GM18951 (cell line): ENCODE results near the gene FETUB.
"Not testable (repeated sequence)": the region's sequence is repeated elsewhere in the genome, so short reads cannot be mapped to it uniquely, and the experiment has no call there.

Source experiments
- POLR2A ChIP-seq: IDR thresholded peaks from 4 replicates; pipeline ENCODE4 v1.6.1; 2011; ENCODE audit warnings: mild to moderate bottlenecking; ENCODE audit not compliant: insufficient read length, insufficient read depth; ENCODE audit errors: extremely low read depth
- in situ Hi-C: fragments of 300-500 bp; cut with MboI; formaldehyde crosslinking; loops from one replicate; pipeline ENCODE4 v1.12.0; 2022; ENCODE audit warnings: low sequenced_read_pairs, mixed read lengths, inconsistent platforms; ENCODE audit not compliant: unreplicated experiment

Gene FETUB

DNA sequence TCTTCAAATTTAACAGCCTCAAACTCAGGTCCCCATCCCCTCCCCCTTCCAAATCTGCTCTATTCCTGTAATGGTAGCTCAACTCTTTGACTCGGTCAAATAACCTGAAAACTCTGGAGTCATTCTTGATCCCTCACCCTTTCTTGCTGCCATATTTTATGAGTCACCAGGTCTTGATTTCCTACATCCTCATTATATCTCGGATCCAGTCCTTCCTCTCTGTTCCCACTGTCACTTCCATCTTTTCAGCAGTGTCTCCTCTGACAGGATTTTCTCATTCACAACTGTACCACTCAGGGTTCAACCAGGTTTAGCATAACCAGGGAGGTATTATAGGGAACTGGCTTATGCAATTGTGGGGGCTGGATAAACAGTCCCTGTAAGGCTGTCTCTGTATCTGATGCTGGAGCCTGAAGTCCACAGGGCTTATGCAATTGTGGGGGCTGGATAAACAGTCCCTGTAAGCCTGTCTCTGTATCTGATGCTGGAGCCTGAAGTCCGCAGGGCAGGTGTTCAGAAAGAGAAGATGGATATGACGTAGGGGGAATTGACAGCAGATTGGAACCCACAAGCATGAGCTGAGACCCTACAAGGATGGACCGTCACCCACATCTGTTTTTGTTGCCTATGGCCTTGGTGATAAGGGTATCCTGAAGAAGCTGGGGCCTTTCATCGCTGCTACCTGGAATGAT is 9.1 kb upstream of the FETUB start:
- in situ Hi-C loops = no loop called here
- TF ChIP-seq POLR2A = no peak

- in situ Hi-C loops = no loop called here
- TF ChIP-seq POLR2A = no peak
These were observed 6.7 kb upstream of the FETUB start for GRCh38 chr3:186633481-186633880.

DNA sequence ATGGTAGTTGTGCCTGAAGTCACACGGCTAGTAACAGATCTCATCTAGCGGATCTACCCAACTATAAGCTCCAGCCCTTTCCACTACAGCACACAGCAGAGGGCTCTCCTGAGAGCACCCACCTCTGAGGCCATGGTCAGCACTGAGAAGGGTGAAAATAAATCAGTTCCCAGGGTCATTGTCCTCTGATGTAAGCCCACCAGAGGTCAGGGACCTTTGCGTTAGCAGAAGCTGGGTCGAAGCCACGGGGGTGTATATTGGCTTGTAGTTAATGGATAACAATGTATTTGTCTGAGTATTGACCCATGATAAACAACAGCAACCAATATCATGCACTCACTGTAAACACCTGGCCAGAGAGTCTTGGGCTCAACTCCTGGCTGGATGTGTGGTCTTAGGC is 6.0 kb upstream of the FETUB start:
- in situ Hi-C loops = not testable (repeated sequence)

- no peak for TF ChIP-seq POLR2A
- in situ Hi-C loops = no loop called here
These were observed 4.7 kb upstream of the FETUB start for GRCh38 chr3:186635532-186635931.

DNA sequence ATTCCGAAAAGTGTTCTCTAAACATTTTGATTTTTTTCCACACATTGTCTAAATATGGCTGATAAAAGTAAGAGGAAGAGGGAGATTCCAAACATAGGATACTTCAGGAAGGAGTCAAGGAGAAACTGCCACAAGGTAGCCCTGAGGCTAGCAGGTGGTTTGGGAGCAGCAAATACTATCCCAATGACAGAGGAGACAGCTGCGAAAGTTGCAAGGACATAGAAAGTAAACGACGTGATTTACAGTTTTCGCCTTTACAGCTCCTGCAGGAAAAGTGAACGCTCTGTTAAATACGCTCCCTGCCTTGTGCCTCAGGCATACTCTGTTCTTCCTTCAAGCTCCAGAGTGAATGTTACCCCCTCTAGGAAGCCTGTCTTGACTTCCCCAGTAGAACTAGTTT is 3.7 kb upstream of the FETUB start:
- TF ChIP-seq POLR2A = no peak
- in situ Hi-C loops = no loop called here

- no peak for TF ChIP-seq POLR2A
- in situ Hi-C loops = no loop called here
These were observed 2.5 kb upstream of the FETUB start for GRCh38 chr3:186637686-186638085.

DNA sequence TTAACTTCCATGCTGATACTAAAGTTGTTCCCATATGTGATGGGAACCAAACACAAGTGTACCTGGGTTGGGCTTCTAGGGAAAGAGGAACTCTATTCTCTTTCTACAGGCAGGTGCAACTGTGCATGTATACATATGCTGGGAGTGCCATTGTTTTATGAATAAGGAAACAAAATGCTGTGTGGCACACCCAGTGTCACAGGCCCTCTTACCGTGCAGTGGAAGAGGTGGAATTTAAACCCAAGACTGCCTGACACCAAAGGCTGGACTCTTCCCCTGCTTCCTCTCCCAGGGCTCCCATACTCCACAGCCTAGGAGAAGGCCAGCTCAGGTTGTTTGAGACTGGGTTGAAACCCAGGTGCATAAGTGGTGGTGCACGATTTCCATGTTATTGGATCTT is 1.9 kb upstream of the FETUB start:
- TF ChIP-seq POLR2A = no peak
- in situ Hi-C loops = no loop called here

GRCh38 chr3:186640473-186640818 is 247 bp downstream of the FETUB start:
- no peak for TF ChIP-seq POLR2A
- in situ Hi-C loops = no loop called here

DNA sequence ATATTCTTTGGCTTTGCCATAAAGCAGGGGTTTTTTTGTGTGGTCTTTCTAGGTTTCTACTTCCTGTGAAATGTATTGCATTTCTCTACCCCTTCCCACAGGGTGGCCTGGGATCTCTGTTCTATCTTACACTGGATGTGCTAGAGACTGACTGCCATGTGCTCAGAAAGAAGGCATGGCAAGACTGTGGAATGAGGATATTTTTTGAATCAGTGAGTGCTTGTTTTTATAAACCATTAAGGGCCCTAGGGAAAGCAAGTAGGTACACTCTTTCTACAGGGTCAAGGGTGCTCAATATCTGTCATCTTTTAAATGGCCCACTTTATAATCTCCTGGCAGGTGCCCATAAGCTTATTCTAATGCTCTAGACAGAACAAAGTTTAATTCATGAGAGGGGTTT is 730 bp downstream of the FETUB start:
- in situ Hi-C loops = no loop called here
- no peak for TF ChIP-seq POLR2A

- no peak for TF ChIP-seq POLR2A
- in situ Hi-C loops = no loop called here
These were observed 1.8 kb downstream of the FETUB start for GRCh38 chr3:186642014-186642413.

DNA sequence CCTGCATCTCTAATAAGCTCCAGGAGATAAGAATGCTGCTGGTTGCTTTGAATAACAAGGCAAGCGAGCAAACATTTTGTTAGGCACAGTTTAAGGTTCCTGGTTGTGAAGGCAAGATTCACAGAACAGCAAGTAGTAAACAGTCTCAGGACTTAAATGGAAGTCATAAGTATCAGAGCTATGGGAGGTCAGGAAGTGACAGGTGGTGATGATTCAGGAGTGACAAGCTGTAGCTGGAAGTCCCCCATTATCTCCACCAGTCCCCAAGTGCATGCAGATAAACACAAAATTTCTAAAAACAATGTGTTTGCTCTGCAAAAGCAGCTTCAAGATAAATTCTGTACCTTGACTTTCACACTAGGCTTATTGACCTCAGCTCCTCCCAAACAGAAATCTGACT is 3.3 kb downstream of the FETUB start:
- in situ Hi-C loops = no loop called here
- TF ChIP-seq POLR2A = no peak

GRCh38 chr3:186644683-186645082 is 4.5 kb downstream of the FETUB start:
- TF ChIP-seq POLR2A = no peak
- in situ Hi-C loops = no loop called here

- in situ Hi-C loops = no loop called here
- TF ChIP-seq POLR2A = no peak
These were observed 5.9 kb downstream of the FETUB start for GRCh38 chr3:186646106-186646505.

DNA sequence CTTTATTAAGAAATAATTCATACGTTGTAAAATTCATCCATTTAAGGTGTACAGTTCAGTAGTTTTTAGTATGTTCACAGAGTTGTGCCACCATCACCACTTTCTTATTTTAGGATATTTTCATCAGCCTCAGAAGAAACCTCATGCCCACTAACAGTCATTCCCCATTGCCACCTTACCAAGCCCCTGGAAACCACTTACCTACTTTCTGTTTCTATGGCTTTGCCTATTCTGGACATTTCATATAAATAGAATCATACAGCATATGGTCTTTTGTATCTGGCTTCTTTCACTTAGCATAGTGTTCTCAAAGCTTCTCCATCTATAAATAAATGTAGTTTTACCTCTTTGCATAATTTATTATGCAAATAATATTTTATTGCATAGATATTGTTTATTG is 6.6 kb downstream of the FETUB start:
- no peak for TF ChIP-seq POLR2A
- in situ Hi-C loops = no loop called here

- in situ Hi-C loops = no loop called here
- TF ChIP-seq POLR2A = no peak
These were observed 8.7 kb downstream of the FETUB start for GRCh38 chr3:186648851-186649250.

- no peak for TF ChIP-seq POLR2A
- in situ Hi-C loops = no loop called here
These were observed 11.5 kb downstream of the FETUB start for GRCh38 chr3:186651678-186652215.
